ENCODE measurements around the gene UBA5. TPM values are rescaled to one million over a fixed set of nuclear protein-coding genes. Genes with fewer than 3 reads are reported as not detected.

Gene UBA5
- total RNA-seq, 1 donor from 2014 or later = 74.3 TPM

- Mint-ChIP-seq H3K9me3 (no peaks in the 10 kb centered on the region), H3K36me3 (ENCODE audit: low read depth) (peaks cover 23% of the 10 kb centered on the region), H3K27ac (peak overlapping the region; percentile 98), H3K4me1 (ENCODE audit: low read depth) (peaks cover 41% of the 10 kb centered on the region), H3K27me3 (ENCODE audit: insufficient read depth) (no peaks in the 10 kb centered on the region), H3K4me3 (peak overlapping the region; percentile 97)
- intact Hi-C loops (cut with micrococcal nuclease) = no loop called here
- no peak for DNase-seq (ENCODE audit: low spot score)
These were observed 1.1 kb upstream of the UBA5 start for GRCh38 chr3:132659000-132659364.

- Mint-ChIP-seq H3K4me3 (peak within 1 kb of the TSS; percentile 97), H3K36me3 (ENCODE audit: low read depth) (peaks cover 23% of the 10 kb centered on the region), H3K9me3 (no peaks in the 10 kb centered on the region), H3K27ac (peak within 1 kb of the TSS; percentile 98), H3K4me1 (ENCODE audit: low read depth) (peaks cover 44% of the 10 kb centered on the region), H3K27me3 (ENCODE audit: insufficient read depth) (no peaks in the 10 kb centered on the region)
- peak; percentile 24 for DNase-seq (ENCODE audit: low spot score)
- intact Hi-C loops (cut with micrococcal nuclease) = loop anchor here (1.0 kb wide), 6 partner anchors 63 to 1146 kb away; partner anchors contain the start of genes CDV3, DNAJC13, NPHP3 and SRPRB
These were observed 621 bp upstream of the UBA5 start, which contains the start of gene ACAD11 for GRCh38 chr3:132659365-132660051. Gene ACAD11 (minus strand): TSS chr3:132659809. CDS start chr3:132659751, 58 bp downstream.

DNA sequence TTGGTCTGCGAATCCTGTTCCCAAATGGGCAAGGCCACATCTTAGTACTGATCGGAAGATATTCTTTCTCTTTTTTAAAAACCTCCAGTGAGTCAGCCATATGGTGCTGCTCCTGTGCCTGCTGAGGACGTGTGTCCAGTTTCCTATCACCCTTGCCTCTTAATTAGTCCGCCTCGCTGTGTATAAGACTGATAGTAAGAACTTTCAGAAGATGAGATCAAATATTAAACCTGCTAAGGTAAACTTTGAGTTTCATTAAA, 612 bp downstream of the UBA5 start:
- Mint-ChIP-seq H3K4me3 (peak overlapping the region; percentile 97), H3K27me3 (ENCODE audit: insufficient read depth) (no peaks in the 10 kb centered on the region), H3K27ac (peak overlapping the region; percentile 98), H3K9me3 (no peaks in the 10 kb centered on the region), H3K36me3 (ENCODE audit: low read depth) (peaks cover 32% of the 10 kb centered on the region), H3K4me1 (ENCODE audit: low read depth) (peaks cover 52% of the 10 kb centered on the region)
- intact Hi-C loops (cut with micrococcal nuclease) = loop anchor here (1.0 kb wide), 6 partner anchors 62 to 1145 kb away; partner anchors contain the start of genes CDV3, DNAJC13, NPHP3 and SRPRB
- no peak for DNase-seq (ENCODE audit: low spot score)

- no peak for DNase-seq (ENCODE audit: low spot score)
- intact Hi-C loops (cut with micrococcal nuclease) = no loop called here
- no peaks in the 10 kb centered on the region for H3K9me3 Mint-ChIP-seq
- H3K27me3 Mint-ChIP-seq (ENCODE audit: insufficient read depth) = no peaks in the 10 kb centered on the region
- peak overlapping the region; percentile 98 for H3K27ac Mint-ChIP-seq
- H3K36me3 Mint-ChIP-seq (ENCODE audit: low read depth) = peaks cover 36% of the 10 kb centered on the region
- peaks cover 52% of the 10 kb centered on the region for H3K4me1 Mint-ChIP-seq (ENCODE audit: low read depth)
- H3K4me3 Mint-ChIP-seq = peak overlapping the region; percentile 97
These were observed 972 bp downstream of the UBA5 start for GRCh38 chr3:132661101-132661500.

- intact Hi-C loops (cut with micrococcal nuclease) = no loop called here
- no peaks in the 10 kb centered on the region for H3K9me3 Mint-ChIP-seq
- no peak overlapping the region for H3K27ac Mint-ChIP-seq
- no peaks in the 10 kb centered on the region for H3K27me3 Mint-ChIP-seq (ENCODE audit: insufficient read depth)
- peaks cover 35% of the 10 kb centered on the region for H3K36me3 Mint-ChIP-seq (ENCODE audit: low read depth)
- no peak for DNase-seq (ENCODE audit: low spot score)
- H3K4me3 Mint-ChIP-seq = peak overlapping the region; percentile 97
- peaks cover 53% of the 10 kb centered on the region for H3K4me1 Mint-ChIP-seq (ENCODE audit: low read depth)
These were observed 2.1 kb downstream of the UBA5 start for GRCh38 chr3:132662212-132662611.

GRCh38 chr3:132665230-132665745, 5.2 kb downstream of the UBA5 start:
- no peaks in the 10 kb centered on the region for H3K27me3 Mint-ChIP-seq (ENCODE audit: insufficient read depth)
- intact Hi-C loops (cut with micrococcal nuclease) = no loop called here
- no peak for DNase-seq (ENCODE audit: low spot score)
- no peak overlapping the region for H3K27ac Mint-ChIP-seq
- H3K4me1 Mint-ChIP-seq (ENCODE audit: low read depth) = peaks cover 37% of the 10 kb centered on the region
- H3K9me3 Mint-ChIP-seq = no peaks in the 10 kb centered on the region
- H3K36me3 Mint-ChIP-seq (ENCODE audit: low read depth) = peaks cover 47% of the 10 kb centered on the region
- H3K4me3 Mint-ChIP-seq = no peak overlapping the region

DNA sequence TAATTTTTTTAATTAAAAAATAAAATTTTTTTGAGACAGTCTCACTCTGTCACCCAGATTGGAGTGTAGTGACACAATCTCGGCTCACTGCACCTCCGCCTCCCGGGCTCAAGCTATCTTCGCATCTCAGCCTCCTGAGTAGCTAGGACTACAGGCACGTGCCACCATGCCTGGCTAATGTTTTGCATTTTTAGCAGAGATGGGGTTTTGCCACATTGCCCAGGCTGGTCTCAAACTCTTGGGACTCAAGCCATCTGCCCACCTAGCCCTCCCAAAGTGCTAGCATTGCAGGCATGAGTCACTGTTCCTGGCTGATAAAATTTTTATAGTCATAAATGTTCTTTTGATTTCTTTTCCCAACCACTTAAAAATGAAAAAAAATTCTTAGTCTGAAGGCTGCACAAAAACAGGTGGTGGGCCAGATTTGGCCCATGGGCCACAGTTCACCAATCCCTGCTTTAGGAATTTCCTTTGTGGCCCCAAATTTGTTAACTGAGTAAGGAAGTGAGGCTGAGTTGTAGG, 9.2 kb downstream of the UBA5 start:
- DNase-seq (ENCODE audit: low spot score) = no peak
- no peaks in the 10 kb centered on the region for H3K9me3 Mint-ChIP-seq
- no peak overlapping the region for H3K27ac Mint-ChIP-seq
- peaks cover 14% of the 10 kb centered on the region for H3K4me1 Mint-ChIP-seq (ENCODE audit: low read depth)
- peaks cover 36% of the 10 kb centered on the region for H3K36me3 Mint-ChIP-seq (ENCODE audit: low read depth)
- H3K4me3 Mint-ChIP-seq = no peak overlapping the region
- intact Hi-C loops (cut with micrococcal nuclease) = no loop called here
- no peaks in the 10 kb centered on the region for H3K27me3 Mint-ChIP-seq (ENCODE audit: insufficient read depth)

GRCh38 chr3:132675408-132675807, 15.3 kb downstream of the UBA5 start:
- no peak for DNase-seq (ENCODE audit: low spot score)
- intact Hi-C loops (cut with micrococcal nuclease) = no loop called here
- Mint-ChIP-seq H3K36me3 (ENCODE audit: low read depth) (peaks cover 25% of the 10 kb centered on the region), H3K4me3 (no peak overlapping the region), H3K4me1 (ENCODE audit: low read depth) (no peaks in the 10 kb centered on the region), H3K27ac (no peak overlapping the region), H3K9me3 (no peaks in the 10 kb centered on the region), H3K27me3 (ENCODE audit: insufficient read depth) (no peaks in the 10 kb centered on the region)

GRCh38 chr3:132679911-132680310, 19.8 kb downstream of the UBA5 start:
- H3K4me3 Mint-ChIP-seq = no peak overlapping the region
- no peaks in the 10 kb centered on the region for H3K4me1 Mint-ChIP-seq (ENCODE audit: low read depth)
- no peak for DNase-seq (ENCODE audit: low spot score)
- intact Hi-C loops (cut with micrococcal nuclease) = no loop called here
- H3K27ac Mint-ChIP-seq = no peak overlapping the region
- H3K36me3 Mint-ChIP-seq (ENCODE audit: low read depth) = peaks cover 29% of the 10 kb centered on the region
- no peaks in the 10 kb centered on the region for H3K27me3 Mint-ChIP-seq (ENCODE audit: insufficient read depth)
- no peaks in the 10 kb centered on the region for H3K9me3 Mint-ChIP-seq

DNA sequence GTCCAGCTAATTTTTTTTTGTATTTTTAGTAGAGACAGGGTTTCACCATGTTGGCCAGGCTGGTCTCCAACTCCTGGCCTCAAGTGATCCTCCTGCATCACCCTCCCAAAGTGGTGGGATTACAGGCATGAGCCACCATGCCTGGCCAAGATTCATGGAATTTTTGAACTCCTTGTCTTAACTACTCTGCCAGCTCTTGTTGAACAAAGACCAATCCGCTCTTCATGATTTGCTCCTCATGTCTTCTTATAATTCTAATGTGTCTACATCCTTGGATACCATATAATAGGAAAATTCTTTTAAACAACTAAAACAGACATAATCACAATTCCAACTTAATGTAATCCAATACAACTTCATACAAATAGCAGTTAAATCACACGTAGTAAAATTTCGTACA, 21.3 kb downstream of the UBA5 start:
- H3K4me3 Mint-ChIP-seq = no peak overlapping the region
- peaks cover 24% of the 10 kb centered on the region for H3K36me3 Mint-ChIP-seq (ENCODE audit: low read depth)
- H3K4me1 Mint-ChIP-seq (ENCODE audit: low read depth) = no peaks in the 10 kb centered on the region
- DNase-seq (ENCODE audit: low spot score) = no peak
- intact Hi-C loops (cut with micrococcal nuclease) = no loop called here
- no peak overlapping the region for H3K27ac Mint-ChIP-seq
- H3K27me3 Mint-ChIP-seq (ENCODE audit: insufficient read depth) = no peaks in the 10 kb centered on the region
- no peaks in the 10 kb centered on the region for H3K9me3 Mint-ChIP-seq

DNA sequence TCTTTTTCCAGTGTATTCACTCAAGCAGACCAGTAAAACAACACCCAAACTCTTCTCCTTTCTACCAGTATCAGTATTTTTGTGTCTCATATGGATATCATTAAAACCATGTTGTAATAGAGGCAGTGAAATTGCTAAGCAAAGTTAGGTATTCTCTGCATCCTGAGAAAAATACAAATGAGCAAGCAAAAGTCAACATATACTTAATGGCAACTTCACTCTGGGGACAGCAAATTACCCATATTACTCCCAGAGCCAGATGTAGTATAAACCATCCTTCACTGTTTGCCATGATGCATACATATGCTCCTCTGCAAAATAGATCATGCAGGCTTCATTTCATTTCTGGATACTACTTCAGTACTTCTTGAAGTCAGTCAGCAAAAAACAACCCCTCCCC, 22.1 kb downstream of the UBA5 start:
- Mint-ChIP-seq H3K27ac (no peak overlapping the region), H3K4me1 (ENCODE audit: low read depth) (no peaks in the 10 kb centered on the region), H3K9me3 (no peaks in the 10 kb centered on the region), H3K4me3 (no peak overlapping the region), H3K27me3 (ENCODE audit: insufficient read depth) (no peaks in the 10 kb centered on the region), H3K36me3 (ENCODE audit: low read depth) (peaks cover 18% of the 10 kb centered on the region)
- DNase-seq (ENCODE audit: low spot score) = no peak
- intact Hi-C loops (cut with micrococcal nuclease) = no loop called here

DNA sequence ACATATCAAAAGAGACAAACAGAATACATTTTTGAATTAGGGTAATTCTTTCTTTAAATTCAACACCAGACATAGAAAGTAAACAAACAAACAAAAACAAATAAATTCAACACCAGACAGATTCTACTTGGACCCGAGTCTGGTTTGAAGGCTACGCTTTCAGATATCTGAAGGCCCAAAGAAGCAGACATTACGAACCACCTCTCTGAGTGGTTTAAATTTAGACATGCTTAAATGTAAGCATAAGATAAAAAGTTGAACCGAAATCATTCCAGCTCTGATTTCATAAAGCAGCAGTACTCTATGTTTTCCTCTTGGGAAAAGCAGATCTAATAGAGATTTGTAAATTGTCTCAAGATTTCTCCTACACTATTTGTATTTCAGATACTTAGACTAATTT, 29.9 kb downstream of the UBA5 start:
- no peak for DNase-seq (ENCODE audit: low spot score)
- Mint-ChIP-seq H3K36me3 (ENCODE audit: low read depth) (peaks cover 27% of the 10 kb centered on the region), H3K27ac (no peak overlapping the region), H3K27me3 (ENCODE audit: insufficient read depth) (no peaks in the 10 kb centered on the region), H3K4me1 (ENCODE audit: low read depth) (no peaks in the 10 kb centered on the region), H3K4me3 (no peak overlapping the region), H3K9me3 (no peaks in the 10 kb centered on the region)
- intact Hi-C loops (cut with micrococcal nuclease) = no loop called here

- DNase-seq (ENCODE audit: low spot score) = no peak
- Mint-ChIP-seq H3K27me3 (ENCODE audit: insufficient read depth) (no peaks in the 10 kb centered on the region), H3K4me1 (ENCODE audit: low read depth) (no peaks in the 10 kb centered on the region), H3K4me3 (no peak overlapping the region), H3K27ac (no peak overlapping the region), H3K36me3 (ENCODE audit: low read depth) (peaks cover 24% of the 10 kb centered on the region), H3K9me3 (no peaks in the 10 kb centered on the region)
- intact Hi-C loops (cut with micrococcal nuclease) = no loop called here
These were observed 34.9 kb downstream of the UBA5 start for GRCh38 chr3:132694991-132695390.

Measured in activated T-helper 1 cell treated with anti-CD3 and anti-CD28 coated beads, Interleukin-12 subunit alpha, Interleukin-12 subunit beta, Interleukin-2, Interleukin-4 antibody, amounts not matched to agents 30 ng/mL and 10 ng/mL and 1 ng/mL, durations not matched to agents 14 hours and 24 hours and 36 hours (primary cell).